Skeletal muscle tissue (tissue), 4 donors: ENCODE results near the gene CD9. TPM values are rescaled to one million over a fixed set of nuclear protein-coding genes. Genes with fewer than 3 reads are reported as not detected.

Experiments used
- H3K27ac ChIP-seq: one replicate; pipeline ENCODE4 v1.7.0; 2013; ENCODE audit warnings: mild to moderate bottlenecking, low read depth, low read length, inconsistent platforms
- H3K27me3 ChIP-seq, 3 donors: one replicate each; pipeline ENCODE4 v1.7.0; 2013; ENCODE audit warnings: low read length in 3 of 3; ENCODE audit not compliant: control insufficient read depth in 3 of 3, insufficient read depth in 3 of 3
- H3K36me3 ChIP-seq, 3 donors: one replicate each; pipeline ENCODE4 v1.7.0; 2013; ENCODE audit warnings: low read length in 3 of 3; ENCODE audit not compliant: control insufficient read depth in 3 of 3, insufficient read depth in 3 of 3
- H3K4me1 ChIP-seq, 3 donors: one replicate each; pipeline ENCODE4 v1.7.0; 2013; ENCODE audit warnings: low read length in 3 of 3, mild to moderate bottlenecking in 3 of 3; ENCODE audit not compliant: control insufficient read depth in 3 of 3, insufficient read depth in 3 of 3
- H3K4me3 ChIP-seq, 3 donors: one replicate each; pipeline ENCODE4 v1.7.0; 2013; ENCODE audit warnings: low read length in 3 of 3
- H3K9ac ChIP-seq, 3 donors: one replicate each; pipeline ENCODE4 v1.7.0; 2013; ENCODE audit warnings: low read length in 3 of 3, mild to moderate bottlenecking in 3 of 3, moderate library complexity in 2 of 3, low read depth in 1 of 3
- H3K9me3 ChIP-seq, 3 donors: one replicate each; pipeline ENCODE4 v1.7.0; 2013; ENCODE audit warnings: low read length in 3 of 3; ENCODE audit not compliant: control insufficient read depth in 3 of 3
- total RNA-seq: library from RNA; depleted of rRNA; stranded (reverse); fragments of >200 nt; gene quantifications from one replicate; pipeline ENCODE4 v1.2.3, GENCODE V29; 2014
- donor health status: Osteomylitis.

CD9 gene
- total RNA-seq, 1 donor from 2014 or later: 62.6 TPM

DNA sequence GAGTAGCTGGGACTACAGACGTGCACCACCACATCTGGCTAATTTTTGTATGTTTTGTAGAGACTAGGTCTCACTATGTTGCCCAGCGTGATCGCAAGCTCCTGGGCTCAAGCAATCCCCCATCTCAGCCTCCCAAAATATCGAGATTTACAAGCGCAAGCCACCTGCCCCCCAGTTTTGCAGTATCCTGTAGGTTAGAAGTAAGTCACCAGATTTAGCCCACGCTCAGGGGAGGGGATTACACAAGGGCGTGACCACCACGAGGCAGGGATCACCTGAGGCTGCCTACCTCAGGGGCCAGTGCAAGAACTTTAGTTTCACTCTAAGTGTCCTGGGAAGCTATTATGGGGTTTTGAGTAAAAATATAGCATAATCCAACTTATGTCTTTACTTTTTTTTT lies 71.1 kb downstream of the CD9 start:
- Histone ChIP-seq H3K4me1 (peaks cover 22 to 26% (median 24%) of the 10 kb centered on the region in 3 donors), H3K9ac (no peak overlapping the region), H3K9me3 (no peaks in the 10 kb centered on the region), H3K36me3 (no peaks in the 10 kb centered on the region), H3K27ac (no peak overlapping the region), H3K27me3 (no peaks in the 10 kb centered on the region), H3K4me3 (no peak overlapping the region)

DNA sequence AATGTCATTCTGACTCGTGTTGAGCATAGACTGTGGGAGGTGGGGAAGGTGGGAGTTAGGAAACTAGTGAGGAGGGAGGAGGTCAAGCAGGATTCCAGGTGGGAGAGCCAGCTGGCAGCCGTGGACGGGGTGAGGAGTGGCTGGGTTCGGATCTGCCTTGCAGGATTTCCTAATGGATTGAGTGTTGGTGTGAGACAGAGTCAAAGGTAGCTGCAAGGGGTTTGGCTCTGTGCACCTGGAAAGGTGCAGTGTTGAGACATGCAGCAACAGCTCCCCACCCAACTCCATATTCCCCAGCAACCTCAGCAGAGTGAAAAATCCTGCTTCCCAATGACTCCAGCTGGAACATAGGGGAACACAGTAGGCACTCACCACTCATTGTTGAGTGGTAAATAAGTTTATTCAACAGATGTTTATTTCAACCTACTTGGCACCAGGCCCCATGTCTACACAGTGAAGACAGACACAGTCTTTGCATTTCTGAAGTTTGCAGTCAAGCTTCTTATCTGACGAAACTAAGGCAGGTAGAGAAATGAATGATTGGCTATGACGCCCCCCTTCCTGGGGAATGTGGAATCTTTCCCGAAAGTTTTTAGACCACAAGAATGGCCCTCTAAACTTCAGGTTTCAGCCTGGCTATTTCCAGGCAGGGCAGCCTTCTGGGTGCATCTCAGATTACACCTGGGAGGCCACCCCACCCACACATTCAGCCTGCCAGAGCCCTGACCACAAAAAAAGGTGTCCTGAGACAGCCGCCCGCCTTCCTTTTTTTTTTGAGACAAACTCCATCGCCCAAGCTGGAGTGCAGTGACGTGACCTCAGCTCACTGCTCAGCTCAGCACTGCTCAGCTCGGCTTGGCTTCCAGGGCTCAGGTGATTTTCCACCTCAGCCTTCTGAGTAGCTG lies 72.4 kb downstream of the CD9 start:
- H3K27ac ChIP-seq: no peak overlapping the region
- H3K9me3 ChIP-seq: no peaks in the 10 kb centered on the region
- H3K4me3 ChIP-seq: no peak overlapping the region
- peaks cover 22 to 26% (median 24%) of the 10 kb centered on the region in 3 donors for H3K4me1 ChIP-seq
- H3K27me3 ChIP-seq: no peaks in the 10 kb centered on the region
- H3K9ac ChIP-seq: peak overlapping the region in 1 of 3 donors; percentile 17
- H3K36me3 ChIP-seq: no peaks in the 10 kb centered on the region

DNA sequence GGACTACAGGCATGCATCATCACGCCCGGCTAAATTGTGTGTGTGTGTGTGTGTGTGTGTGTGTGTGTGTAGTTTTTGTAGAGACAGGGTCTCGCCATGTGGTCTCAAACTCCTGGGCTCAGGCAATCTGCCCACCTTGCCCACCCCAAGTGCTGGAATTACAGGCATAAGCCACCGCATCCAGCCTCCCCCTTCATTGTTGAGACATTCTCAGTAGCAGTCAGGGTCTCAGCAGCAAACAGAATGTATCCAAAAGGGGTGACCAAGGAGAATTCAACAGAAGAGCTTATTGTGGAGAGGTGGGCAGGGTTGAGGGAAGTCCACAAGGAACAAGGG lies 73.0 kb downstream of the CD9 start:
- H3K36me3 ChIP-seq: no peaks in the 10 kb centered on the region
- no peaks in the 10 kb centered on the region for H3K27me3 ChIP-seq
- peaks cover 25 to 32% (median 29%) of the 10 kb centered on the region in 3 donors for H3K4me1 ChIP-seq
- H3K9me3 ChIP-seq: no peaks in the 10 kb centered on the region
- no peak overlapping the region for H3K4me3 ChIP-seq
- peak overlapping the region in 2 of 3 donors; percentile 17 to 43 for H3K9ac ChIP-seq
- H3K27ac ChIP-seq: no peak overlapping the region

DNA sequence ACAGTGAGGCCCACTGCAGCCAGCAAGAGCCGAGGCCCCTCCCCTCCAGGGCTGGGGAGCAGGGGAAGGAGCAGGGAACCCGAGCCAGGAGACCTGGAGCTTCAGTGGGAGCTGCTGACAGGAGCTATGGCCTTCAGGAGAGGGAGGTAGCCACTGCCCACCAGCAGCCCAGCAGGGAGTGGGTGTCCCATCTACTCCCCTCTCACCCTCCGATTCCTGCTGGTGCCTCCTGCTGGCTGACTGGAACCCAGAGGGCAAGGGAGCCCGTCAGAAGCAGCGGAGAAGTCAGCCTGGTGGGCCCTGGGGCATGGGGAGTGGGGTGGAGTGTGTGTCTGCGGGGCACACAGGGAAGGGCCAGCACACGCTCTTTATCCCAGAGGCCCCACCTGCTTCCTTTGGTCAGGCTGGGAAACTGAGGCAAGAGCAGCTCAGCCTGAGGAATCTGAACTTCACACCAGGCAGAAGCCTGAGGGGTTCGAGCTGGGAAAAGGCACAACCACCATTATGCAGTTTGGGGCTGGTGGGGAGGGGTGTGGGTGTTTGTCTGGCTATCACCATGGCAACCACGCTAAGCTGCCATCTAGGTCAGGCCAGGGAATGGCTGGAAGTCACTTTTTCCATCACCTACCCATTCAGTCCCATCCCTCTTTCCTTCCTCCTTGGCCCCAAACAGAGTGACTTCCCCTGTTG lies 73.5 kb downstream of the CD9 start:
- no peaks in the 10 kb centered on the region for H3K36me3 ChIP-seq
- H3K9ac ChIP-seq: peak overlapping the region in 2 of 3 donors; percentile 17 to 43
- H3K27me3 ChIP-seq: no peaks in the 10 kb centered on the region
- no peak overlapping the region for H3K27ac ChIP-seq
- H3K4me3 ChIP-seq: no peak overlapping the region
- peaks cover 27 to 35% (median 30%) of the 10 kb centered on the region in 3 donors for H3K4me1 ChIP-seq
- H3K9me3 ChIP-seq: no peaks in the 10 kb centered on the region

DNA sequence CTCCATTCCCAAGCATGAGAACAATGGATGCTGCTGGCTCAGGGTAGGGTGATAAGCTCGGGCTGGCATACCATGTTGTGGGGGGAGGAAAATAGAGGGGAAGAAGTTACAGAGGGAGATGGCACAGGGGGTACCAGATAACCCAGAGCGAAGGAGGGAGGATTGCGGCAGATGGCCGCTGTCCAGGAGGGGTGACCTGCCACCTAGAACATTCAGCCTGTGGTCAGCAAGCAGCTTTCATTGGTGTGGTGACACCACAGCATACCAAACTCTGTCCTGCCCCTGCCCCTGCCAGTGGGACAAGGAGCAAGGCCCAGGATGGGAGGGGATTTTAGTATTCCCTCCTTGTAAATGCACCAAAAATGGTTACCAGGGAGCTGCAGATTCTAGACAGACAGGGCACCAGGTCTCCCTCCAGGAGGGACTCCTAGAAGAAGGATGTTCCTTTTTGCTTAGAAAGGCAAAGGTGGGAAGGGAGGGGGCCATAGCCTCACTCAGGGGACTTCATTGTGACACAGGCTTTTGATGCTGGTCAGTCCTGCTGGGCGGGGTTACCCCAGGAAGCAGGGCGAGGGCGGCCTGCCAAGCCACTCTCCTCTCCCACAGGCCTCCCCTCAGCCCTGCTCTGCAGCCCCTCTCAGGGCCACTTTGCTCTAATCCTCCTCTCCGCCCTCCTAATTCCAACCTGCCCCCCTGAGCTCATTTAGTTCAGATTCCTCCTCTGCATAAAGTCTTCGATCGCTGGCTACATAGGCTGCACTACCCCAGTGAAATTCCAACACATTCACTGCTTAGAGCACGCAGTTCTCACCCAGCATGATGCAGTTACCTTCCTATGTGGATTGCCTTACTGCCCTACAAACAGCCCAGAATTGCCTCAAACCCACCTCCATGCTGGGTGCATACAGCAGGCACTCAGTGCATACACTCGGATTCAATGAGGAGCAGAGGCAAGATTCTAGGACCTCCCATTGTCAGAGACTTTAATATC lies 74.3 kb downstream of the CD9 start:
- H3K27ac ChIP-seq: no peak overlapping the region
- peak overlapping the region in 1 of 3 donors; percentile 12 for H3K9ac ChIP-seq
- peaks cover 35 to 42% (median 38%) of the 10 kb centered on the region in 3 donors for H3K4me1 ChIP-seq
- H3K27me3 ChIP-seq: no peaks in the 10 kb centered on the region
- no peak overlapping the region for H3K4me3 ChIP-seq
- no peaks in the 10 kb centered on the region for H3K9me3 ChIP-seq
- no peaks in the 10 kb centered on the region for H3K36me3 ChIP-seq

DNA sequence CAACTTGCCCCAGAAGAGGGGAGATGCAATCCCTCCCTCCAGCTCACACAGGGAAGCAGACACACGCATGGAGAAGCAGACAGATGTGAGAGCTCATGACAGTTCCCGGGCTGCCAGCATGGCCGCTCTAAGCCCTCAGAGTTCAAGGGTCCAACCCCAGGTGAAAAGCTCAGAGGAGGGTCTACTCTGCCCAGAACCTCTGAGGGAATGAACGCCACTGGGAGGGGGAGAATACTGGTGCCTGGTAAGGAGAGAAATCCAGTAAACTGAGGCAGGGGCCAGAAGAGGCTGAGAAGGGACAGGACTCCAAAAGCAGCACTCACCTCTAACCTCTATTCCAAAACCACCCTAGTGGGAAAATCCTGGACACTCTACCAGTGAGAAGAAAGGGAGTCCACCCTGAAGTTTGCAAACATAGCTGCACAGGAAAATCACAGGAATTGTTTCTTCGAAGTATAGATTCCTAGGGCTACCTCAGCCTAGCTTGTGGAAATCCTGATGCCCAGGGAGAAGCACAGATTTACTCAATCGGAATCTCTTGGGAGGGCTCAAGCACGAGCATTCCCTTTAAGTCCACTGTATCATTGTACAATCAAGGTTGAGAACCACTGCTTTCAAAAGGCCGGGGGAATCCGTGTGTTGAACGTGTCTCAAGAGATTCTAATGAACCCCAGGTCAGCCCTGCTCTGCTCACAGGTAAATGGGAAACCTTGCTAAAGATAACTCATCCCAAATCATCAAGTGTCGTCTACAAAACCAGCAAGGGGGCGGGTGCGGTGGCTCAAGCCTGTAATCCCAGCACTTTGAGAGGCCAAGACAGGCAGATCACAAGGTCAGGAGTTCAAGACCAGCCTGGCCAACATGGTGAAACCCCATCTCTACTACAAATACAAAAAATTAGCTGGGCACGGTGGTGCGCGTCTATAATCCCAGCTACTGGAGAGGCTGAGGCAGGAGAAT lies 76.0 kb downstream of the CD9 start:
- H3K27ac ChIP-seq: no peak overlapping the region
- no peaks in the 10 kb centered on the region for H3K27me3 ChIP-seq
- no peak overlapping the region for H3K9ac ChIP-seq
- H3K4me3 ChIP-seq: no peak overlapping the region
- H3K4me1 ChIP-seq: peaks cover 40 to 51% (median 47%) of the 10 kb centered on the region in 3 donors
- H3K36me3 ChIP-seq: no peaks in the 10 kb centered on the region
- H3K9me3 ChIP-seq: no peaks in the 10 kb centered on the region

DNA sequence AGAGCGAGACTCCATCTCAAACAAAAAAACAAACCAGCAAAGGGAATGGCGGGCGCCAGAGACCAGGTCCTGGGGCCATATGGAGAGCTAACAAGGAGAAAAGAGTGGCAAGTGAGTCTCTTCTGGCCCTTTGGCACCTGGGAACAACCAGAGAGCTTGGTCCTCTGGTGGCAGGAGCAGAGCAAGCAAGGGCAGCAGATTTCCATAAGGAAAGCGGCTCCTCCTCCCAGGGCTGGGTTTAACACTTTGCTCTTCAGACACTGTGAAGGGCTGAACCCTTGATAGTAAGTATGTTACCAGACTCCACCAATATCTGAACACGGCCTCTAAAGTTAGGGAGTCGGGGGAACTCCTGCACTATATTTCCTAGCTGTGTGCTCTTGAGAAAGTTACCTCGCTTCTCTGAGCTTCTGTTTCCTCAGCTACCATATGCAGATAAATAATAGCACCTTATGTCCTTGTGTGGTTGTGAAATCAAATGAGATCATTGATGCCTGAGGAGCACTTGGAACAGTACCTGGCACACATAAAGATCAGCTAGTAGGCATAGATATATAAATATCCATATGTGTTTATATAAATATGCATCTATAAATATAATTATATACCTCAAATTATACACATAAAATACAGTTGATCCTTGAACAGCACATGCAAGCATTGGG lies 76.9 kb downstream of the CD9 start:
- Histone ChIP-seq H3K27ac (no peak overlapping the region), H3K9ac (no peak overlapping the region), H3K36me3 (no peaks in the 10 kb centered on the region), H3K4me3 (no peak overlapping the region), H3K9me3 (no peaks in the 10 kb centered on the region), H3K27me3 (no peaks in the 10 kb centered on the region), H3K4me1 (peaks cover 40 to 51% (median 47%) of the 10 kb centered on the region in 3 donors)

DNA sequence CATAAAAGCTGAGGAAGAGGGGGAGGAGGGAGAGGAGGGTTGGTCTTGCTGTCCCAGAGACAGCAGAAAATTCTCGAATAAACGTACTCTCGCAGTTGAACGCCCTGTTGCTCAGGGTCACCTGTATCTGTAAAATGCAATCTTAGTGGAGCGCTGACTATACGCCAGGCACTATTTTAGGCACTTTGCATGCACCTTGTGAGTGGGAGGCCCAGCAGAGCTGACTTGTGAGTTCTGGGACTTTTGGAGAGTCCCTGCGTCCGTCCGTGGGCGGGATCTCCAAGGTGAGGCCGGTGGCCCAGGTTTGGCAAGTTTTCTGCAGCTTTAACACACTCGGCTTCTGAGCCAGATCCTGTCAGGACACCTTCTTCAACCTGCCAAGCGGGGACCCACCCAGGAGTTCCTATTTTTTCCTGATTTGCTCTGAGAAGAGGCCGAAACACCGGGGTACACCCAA lies 77.8 kb downstream of the CD9 start:
- H3K27ac ChIP-seq: peak overlapping the region; percentile 84
- H3K27me3 ChIP-seq: no peaks in the 10 kb centered on the region
- H3K9ac ChIP-seq: peak overlapping the region; percentile 74 to 86 (median 85)
- H3K4me1 ChIP-seq: peaks cover 32 to 44% (median 41%) of the 10 kb centered on the region in 3 donors
- H3K9me3 ChIP-seq: no peaks in the 10 kb centered on the region
- no peaks in the 10 kb centered on the region for H3K36me3 ChIP-seq
- H3K4me3 ChIP-seq: peak overlapping the region; percentile 54 to 67 (median 65)
